ENCODE measurements around the gene ZNRF1.

ZNRF1 gene

DNA sequence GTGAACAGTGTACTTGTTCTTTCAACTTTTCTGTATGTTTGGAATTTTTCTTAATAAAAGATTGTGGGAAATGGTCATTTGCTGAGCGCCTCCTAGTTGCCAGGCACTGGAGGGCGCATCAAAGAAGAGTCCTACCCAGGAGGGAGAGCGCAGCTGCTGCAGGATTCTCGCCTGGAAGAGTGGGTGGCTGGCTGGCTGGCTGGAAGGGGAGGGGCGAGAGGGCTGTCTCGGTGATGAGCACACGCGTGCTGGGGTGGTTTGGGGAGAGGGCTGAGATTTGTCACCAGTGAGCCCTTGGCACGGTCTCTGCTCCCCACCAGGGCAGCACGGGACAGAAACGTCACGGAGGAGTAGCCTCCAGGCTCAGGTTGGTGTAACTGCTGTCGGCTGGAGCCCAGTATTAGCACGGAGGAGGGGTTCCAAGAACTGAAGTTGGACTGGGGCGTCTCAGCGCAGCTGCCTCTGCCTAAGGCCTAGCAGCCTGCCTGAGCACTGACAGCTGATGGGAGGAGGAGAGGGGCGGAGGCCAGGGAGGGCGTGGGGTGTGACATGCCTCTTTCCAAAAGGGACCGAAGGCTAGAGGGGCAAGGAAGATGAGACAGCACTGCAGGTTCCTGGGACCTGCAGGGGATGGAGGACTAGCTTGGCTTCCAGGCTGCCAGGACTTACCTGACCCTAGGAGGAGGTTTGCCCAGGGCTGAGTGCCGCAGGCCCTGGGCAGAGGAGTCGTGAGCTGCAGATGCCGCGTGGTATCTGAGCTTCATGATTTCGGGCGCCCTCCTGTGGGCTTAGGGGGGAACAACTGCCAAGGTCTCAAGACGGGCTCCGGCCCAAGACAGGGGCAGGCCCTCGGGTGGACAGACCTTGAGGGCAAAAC, 112.1 kb downstream of the ZNRF1 start:
- peaks cover 31% of the 10 kb centered on the region for H3K4me1 ChIP-seq (ENCODE audit: insufficient read depth, poor library complexity, severe bottlenecking)
- H3K27me3 ChIP-seq (ENCODE audit: insufficient read depth, poor library complexity, severe bottlenecking), result no peaks in the 10 kb centered on the region
- DNase-seq (ENCODE audit: low spot score) (no peak), ATAC-seq (ENCODE audit: low read depth) (peak; percentile 48)
- H3K36me3 ChIP-seq (ENCODE audit: low read depth), result no peaks in the 10 kb centered on the region
- H3K9me3 ChIP-seq (ENCODE audit: severe bottlenecking), result no peaks in the 10 kb centered on the region
- TF ChIP-seq, protein P1, sequence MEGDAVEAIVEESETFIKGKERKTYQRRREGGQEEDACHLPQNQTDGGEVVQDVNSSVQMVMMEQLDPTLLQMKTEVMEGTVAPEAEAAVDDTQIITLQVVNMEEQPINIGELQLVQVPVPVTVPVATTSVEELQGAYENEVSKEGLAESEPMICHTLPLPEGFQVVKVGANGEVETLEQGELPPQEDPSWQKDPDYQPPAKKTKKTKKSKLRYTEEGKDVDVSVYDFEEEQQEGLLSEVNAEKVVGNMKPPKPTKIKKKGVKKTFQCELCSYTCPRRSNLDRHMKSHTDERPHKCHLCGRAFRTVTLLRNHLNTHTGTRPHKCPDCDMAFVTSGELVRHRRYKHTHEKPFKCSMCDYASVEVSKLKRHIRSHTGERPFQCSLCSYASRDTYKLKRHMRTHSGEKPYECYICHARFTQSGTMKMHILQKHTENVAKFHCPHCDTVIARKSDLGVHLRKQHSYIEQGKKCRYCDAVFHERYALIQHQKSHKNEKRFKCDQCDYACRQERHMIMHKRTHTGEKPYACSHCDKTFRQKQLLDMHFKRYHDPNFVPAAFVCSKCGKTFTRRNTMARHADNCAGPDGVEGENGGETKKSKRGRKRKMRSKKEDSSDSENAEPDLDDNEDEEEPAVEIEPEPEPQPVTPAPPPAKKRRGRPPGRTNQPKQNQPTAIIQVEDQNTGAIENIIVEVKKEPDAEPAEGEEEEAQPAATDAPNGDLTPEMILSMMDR (IDR thresholded peaks at IDR 0.05; ENCODE audit: poor library complexity, severe bottlenecking), result peak; percentile 92
- H3K4me3 ChIP-seq (ENCODE audit: severe bottlenecking), result no peak overlapping the region
- peak overlapping the region; percentile 89 for H3K27ac ChIP-seq (ENCODE audit: poor library complexity, severe bottlenecking)

DNA sequence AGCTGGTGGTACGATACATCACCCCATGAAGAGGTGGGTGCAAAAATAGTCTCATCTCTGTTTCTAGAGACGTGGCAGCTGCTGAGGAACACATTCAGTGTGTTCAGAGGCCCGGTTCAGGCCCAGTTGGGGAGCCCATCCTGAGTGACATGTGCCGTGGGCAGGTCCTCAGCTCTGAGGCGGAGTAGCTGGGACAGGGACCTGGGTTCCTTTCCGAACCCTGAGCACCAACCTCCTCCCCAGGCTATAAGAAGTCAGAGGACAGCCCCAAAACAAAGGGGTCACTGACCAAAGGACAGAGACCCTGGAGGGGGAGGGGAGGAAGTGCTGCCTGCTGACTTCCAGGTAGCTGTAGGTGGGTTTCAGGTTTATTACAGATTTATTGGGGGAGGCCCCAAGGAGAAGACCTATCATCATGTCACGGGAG, 112.7 kb downstream of the ZNRF1 start:
- H3K9me3 ChIP-seq (ENCODE audit: severe bottlenecking), result no peaks in the 10 kb centered on the region
- no peak for DNase-seq (ENCODE audit: low spot score)
- H3K4me3 ChIP-seq (ENCODE audit: severe bottlenecking), result no peak overlapping the region
- H3K36me3 ChIP-seq (ENCODE audit: low read depth), result no peaks in the 10 kb centered on the region
- peaks cover 31% of the 10 kb centered on the region for H3K4me1 ChIP-seq (ENCODE audit: insufficient read depth, poor library complexity, severe bottlenecking)
- H3K27ac ChIP-seq (ENCODE audit: poor library complexity, severe bottlenecking), result peak overlapping the region; percentile 89
- no peak for ATAC-seq (ENCODE audit: low read depth)
- TF ChIP-seq, protein P1 (IDR thresholded peaks at IDR 0.05; ENCODE audit: poor library complexity, severe bottlenecking), result peak; percentile 62
- no peaks in the 10 kb centered on the region for H3K27me3 ChIP-seq (ENCODE audit: insufficient read depth, poor library complexity, severe bottlenecking)

DNA sequence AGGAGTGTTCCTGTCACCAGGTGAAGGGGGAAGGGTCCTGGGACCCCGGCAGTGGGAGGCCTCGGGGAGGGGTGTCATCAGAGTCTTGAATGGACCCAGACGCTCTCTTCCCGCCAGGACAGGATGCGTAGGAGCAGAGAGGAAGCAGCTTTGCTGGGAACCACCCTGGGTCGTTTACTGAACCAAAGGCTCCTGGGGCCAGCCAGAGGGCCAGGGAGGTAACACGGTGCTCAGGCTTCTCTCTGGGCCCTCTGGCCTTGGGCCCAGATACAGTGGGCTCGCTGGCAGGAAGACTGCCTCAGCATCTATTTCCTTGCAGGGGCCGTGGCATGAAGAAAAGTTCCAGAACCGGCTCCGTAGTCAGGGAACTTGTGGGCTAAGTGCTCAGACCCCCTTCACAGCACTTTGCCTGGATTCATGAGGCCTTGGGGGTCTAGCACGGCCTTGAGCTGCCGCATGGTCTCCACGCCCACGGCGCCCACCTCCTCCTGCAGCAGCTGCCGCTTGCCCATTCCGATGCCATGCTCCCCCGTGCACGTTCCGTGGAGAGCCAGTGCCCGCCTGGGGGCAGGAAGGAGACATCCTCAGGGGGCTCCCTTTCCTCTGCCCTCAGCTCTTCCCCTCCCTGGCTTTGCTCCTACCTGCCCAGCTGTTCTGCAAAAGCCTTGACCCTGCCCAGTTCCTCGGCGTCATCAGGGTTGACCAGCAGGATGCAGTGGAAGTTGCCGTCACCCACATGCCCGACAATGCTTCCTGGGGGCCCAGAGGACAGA, 113.3 kb downstream of the ZNRF1 start:
- Histone ChIP-seq H3K27ac (ENCODE audit: poor library complexity, severe bottlenecking) (no peak overlapping the region), H3K27me3 (ENCODE audit: insufficient read depth, poor library complexity, severe bottlenecking) (no peaks in the 10 kb centered on the region), H3K4me3 (ENCODE audit: severe bottlenecking) (no peak overlapping the region), H3K9me3 (ENCODE audit: severe bottlenecking) (no peaks in the 10 kb centered on the region), H3K4me1 (ENCODE audit: insufficient read depth, poor library complexity, severe bottlenecking) (peaks cover 31% of the 10 kb centered on the region), H3K36me3 (ENCODE audit: low read depth) (no peaks in the 10 kb centered on the region)
- no peak for DNase-seq (ENCODE audit: low spot score)
- TF ChIP-seq, protein P1 (IDR thresholded peaks at IDR 0.05; ENCODE audit: poor library complexity, severe bottlenecking), result no peak
- ATAC-seq (ENCODE audit: low read depth), result no peak

DNA sequence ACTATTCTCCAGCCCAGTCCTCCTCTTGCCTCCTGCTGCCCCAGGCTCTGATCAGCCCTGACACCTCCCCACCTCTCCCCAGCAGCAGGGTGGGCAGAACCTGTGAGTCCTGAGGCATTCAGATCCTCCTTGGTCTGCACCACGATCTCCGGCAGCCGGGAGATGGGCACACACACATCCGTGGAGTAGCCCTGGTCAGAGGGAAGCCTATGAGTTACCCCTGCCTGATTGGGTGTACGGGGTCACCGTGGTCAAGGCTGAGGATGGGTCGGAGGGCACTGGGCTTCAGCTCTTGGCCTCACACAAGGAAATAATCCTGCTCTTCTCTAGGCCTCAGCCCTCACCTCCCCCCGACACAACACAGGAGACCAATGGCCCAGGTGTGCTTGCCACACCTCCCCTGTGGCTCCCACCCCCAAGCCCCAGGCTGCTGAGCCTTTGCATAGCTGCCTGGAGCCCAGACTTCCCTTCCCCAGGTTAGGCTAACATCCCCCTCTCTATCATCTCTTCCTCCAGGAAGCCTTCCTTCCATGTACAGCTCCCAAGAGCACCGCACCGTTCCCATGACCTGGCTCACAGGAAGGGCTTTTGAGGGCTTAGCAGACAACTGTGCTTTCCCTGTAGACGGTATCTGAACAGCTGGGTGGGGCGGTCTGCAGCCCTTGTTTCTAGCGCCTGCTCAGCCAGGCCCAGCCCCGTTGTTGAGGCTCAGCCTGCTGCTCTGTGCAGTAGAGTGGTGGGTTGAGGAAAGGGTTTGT, 114.1 kb downstream of the ZNRF1 start:
- no peak overlapping the region for H3K27ac ChIP-seq (ENCODE audit: poor library complexity, severe bottlenecking)
- peaks cover 30% of the 10 kb centered on the region for H3K4me1 ChIP-seq (ENCODE audit: insufficient read depth, poor library complexity, severe bottlenecking)

More for the DNA sequence above, 114.1 kb downstream of the ZNRF1 start:
- no peaks in the 10 kb centered on the region for H3K9me3 ChIP-seq (ENCODE audit: severe bottlenecking)
- H3K27me3 ChIP-seq (ENCODE audit: insufficient read depth, poor library complexity, severe bottlenecking), result no peaks in the 10 kb centered on the region
- H3K36me3 ChIP-seq (ENCODE audit: low read depth), result no peaks in the 10 kb centered on the region
- no peak overlapping the region for H3K4me3 ChIP-seq (ENCODE audit: severe bottlenecking)
- TF ChIP-seq, protein P1 (IDR thresholded peaks at IDR 0.05; ENCODE audit: poor library complexity, severe bottlenecking), result no peak
- DNase-seq (ENCODE audit: low spot score) (no peak), ATAC-seq (ENCODE audit: low read depth) (no peak)

All from RWPE2 (cell line).